Activated T-cell treated with anti-CD3 and anti-CD28 coated beads, Interleukin-2, amount 50 U/mL, for 72 hours (primary cell): Measurements from ENCODE around the gene DSCAML1. TPM values are rescaled to one million over a fixed set of nuclear protein-coding genes. Genes with fewer than 3 reads are reported as not detected.
"Not testable (repeated sequence)": the region's sequence is repeated elsewhere in the genome, so short reads cannot be mapped to it uniquely, and the experiment has no call there.

Source experiments
- ATAC-seq, 2 donors: fragments of 150-1000 bp; cut with Tn5 transposase; replicated peaks in 1 of 2; 2 replicates each; pipeline ENCODE4 v1.10.0; 2021; ENCODE audit warnings: moderate library complexity in 2 of 2, mild to moderate bottlenecking in 1 of 2
- DNase-seq, 2 donors: peaks; one replicate each; pipeline ENCODE4 v3.0.0; 2021 to 2022; ENCODE audit warnings: mixed read lengths in 1 of 2
- H3K27ac Mint-ChIP-seq: one replicate; pipeline ENCODE4 v1.8.0; 2022; ENCODE audit warnings: mild to moderate bottlenecking, moderate library complexity, mixed read lengths
- H3K27me3 Mint-ChIP-seq: one replicate; pipeline ENCODE4 v1.8.0; 2022; ENCODE audit warnings: low read depth, mixed read lengths
- H3K36me3 Mint-ChIP-seq, 2 donors: one replicate each; pipeline ENCODE4 v1.8.0; 2022; ENCODE audit warnings: mixed read lengths in 2 of 2, mild to moderate bottlenecking in 1 of 2; ENCODE audit not compliant: insufficient read depth in 2 of 2
- H3K4me1 Mint-ChIP-seq: one replicate; pipeline ENCODE4 v1.8.0; 2022; ENCODE audit warnings: low read depth, mixed read lengths
- H3K4me3 Mint-ChIP-seq, 2 donors: one replicate each; pipeline ENCODE4 v1.8.0; 2022; ENCODE audit warnings: mild to moderate bottlenecking in 2 of 2, mixed read lengths in 2 of 2, moderate library complexity in 2 of 2
- H3K9me3 Mint-ChIP-seq, 2 donors: one replicate each; pipeline ENCODE4 v1.8.0; 2022; ENCODE audit warnings: mixed read lengths in 2 of 2
- total RNA-seq, 2 donors: library from RNA; stranded (reverse); gene quantifications; one replicate each; pipeline ENCODE4 v1.2.3, GENCODE V29; 2022

The DSCAML1 gene
- total RNA-seq, 2 donors from 2014 or later, result 1.5 to 2.5 TPM

DNA sequence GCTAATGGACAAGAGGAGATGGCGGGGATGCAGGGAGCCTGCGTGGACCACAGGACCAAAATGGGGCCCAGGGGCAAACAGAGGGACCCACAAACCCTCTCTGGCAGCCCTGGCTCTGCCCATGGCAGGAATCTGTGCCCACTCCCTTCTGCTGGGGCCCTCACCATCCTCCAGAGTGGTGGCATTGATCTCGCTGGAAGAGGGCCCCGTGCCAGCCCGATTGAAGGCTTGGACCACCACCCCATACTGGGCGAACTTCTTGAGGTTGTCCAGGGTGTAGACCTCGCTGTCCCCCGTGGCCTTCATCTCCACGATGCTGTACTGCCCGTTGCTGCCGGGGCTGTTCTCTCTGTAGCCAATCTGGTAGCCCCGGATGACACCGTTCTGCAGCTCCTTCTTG lies 332.2 kb downstream of the DSCAML1 start:
- Mint-ChIP-seq H3K4me1 (no peaks in the 10 kb centered on the region), H3K36me3 (no peaks in the 10 kb centered on the region), H3K27ac (no peak overlapping the region), H3K4me3 (no peak overlapping the region), H3K27me3 (no peaks in the 10 kb centered on the region), H3K9me3 (no peaks in the 10 kb centered on the region)
- DNase-seq (no peak), ATAC-seq (no peak)

DNA sequence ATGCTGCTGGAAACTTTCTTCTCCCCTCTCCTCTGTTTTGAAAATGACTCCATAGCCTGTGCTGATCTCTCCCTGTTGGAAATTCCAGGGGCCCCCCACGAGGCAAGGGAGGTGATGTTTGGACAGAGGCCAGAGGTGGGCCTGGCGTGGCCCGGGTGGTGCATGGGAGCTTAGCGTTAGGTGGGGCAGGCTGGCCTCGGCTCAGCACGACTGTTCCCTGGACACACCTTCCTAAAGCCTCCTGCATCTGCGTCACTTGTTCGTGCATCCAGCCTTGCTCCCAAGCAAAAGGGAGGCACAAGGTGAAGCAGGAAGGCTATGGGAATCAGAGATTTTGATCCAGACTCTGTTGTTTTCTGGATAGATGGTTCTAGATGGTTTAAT lies 334.2 kb downstream of the DSCAML1 start:
- Mint-ChIP-seq H3K27me3 (no peaks in the 10 kb centered on the region), H3K9me3 (no peaks in the 10 kb centered on the region), H3K4me1 (peaks cover 13% of the 10 kb centered on the region), H3K36me3 (no peaks in the 10 kb centered on the region), H3K4me3 (no peak overlapping the region), H3K27ac (no peak overlapping the region)
- DNase-seq, result no peak
- no peak for ATAC-seq

DNA sequence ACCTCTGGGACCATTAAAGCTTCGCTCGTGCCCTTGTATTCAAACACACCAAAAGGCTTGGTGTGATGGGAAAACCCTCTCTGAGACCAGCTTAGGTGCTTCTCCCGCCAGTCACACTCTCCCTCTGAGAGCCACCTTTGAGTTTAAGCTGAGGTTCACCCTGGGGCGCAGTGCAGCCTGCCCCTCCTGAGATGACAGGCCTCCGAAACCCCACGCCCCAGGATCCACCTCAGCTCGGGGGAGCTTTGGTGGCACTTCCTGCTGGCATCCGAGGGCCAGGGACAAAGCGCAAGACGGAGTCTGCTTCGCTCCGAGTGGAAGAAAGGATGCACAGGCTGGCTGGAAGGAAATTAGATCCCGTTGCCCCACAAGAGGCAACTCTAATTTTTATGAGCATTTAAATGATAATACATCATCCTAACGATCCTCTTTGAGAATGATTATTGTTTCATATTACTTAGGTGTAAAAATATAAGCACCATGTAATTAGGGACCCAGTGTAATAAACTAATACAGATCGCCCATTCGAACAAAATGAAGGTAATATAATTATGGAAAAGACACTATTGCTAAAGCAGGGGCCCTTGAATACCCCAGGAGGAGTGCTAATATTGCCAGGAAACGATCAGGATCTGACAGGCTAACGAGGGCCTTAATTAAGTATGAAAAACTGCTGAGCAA lies 334.7 kb downstream of the DSCAML1 start:
- H3K27me3 Mint-ChIP-seq, result no peaks in the 10 kb centered on the region
- no peak overlapping the region for H3K4me3 Mint-ChIP-seq
- H3K9me3 Mint-ChIP-seq, result no peaks in the 10 kb centered on the region
- no peak for ATAC-seq
- no peak overlapping the region for H3K27ac Mint-ChIP-seq
- no peaks in the 10 kb centered on the region for H3K36me3 Mint-ChIP-seq
- DNase-seq, result no peak
- peaks cover 13% of the 10 kb centered on the region for H3K4me1 Mint-ChIP-seq

DNA sequence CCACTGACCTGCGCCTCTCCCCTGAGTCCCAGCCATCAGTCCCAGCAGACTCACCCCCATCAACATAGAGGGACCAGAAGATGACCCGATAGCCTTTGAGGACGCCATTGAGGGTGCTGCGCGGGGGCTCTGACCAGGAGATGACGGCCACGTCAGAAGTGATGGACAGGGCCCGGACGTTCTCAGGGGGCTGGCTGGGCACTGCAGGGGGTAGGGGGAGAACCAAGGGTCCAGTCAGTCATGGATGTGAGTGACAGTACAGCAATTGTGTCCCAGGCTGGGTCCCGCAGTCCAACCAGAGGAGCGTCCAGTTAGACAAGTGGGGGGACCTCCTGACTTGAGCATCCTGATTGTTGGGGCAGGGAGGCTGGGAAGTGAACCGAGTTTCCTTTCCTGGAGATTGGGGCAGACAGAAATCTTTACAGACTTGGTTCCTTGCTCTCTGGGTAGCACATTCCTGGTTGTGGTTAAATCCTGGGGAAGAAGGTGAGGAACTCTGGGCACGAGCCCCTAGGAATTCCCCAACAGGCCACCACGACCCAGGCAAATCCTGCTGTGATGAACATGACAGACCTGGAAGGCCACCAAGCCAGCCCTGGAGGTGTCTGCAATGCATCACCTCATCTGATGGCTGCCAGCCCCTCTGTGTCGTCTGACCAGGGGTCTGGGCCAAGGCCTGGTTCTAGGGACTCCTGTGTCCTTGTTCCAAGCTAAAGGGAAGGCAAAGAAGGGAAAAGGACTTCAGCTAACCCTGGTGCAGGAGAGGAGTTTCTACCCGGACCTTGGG lies 335.4 kb downstream of the DSCAML1 start:
- Mint-ChIP-seq H3K36me3 (no peaks in the 10 kb centered on the region), H3K27me3 (no peaks in the 10 kb centered on the region), H3K9me3 (no peaks in the 10 kb centered on the region), H3K4me3 (no peak overlapping the region), H3K27ac (no peak overlapping the region), H3K4me1 (peaks cover 15% of the 10 kb centered on the region)
- DNase-seq (no peak), ATAC-seq (no peak)

DNA sequence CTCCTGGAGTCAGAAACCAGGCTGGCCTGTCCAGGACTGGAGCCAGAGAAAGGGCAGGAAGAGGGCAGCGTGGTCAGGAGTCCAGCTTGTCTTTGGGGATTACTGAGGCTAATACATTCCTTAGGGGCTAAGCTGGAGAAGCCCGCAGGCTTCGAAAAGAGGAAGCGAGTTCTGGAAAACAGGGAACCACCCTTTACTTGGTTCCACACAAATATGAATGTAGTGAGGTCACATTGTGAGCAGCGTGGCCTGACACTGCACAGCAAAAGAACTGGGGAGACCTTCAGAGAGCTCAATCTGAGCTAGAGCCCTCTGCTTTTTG lies 337.1 kb downstream of the DSCAML1 start:
- peaks cover 24% of the 10 kb centered on the region for H3K4me1 Mint-ChIP-seq
- H3K27me3 Mint-ChIP-seq, result no peaks in the 10 kb centered on the region
- ATAC-seq (no peak), DNase-seq (no peak)
- H3K9me3 Mint-ChIP-seq, result peaks cover 0 to 2% of the 10 kb centered on the region in 2 donors
- H3K36me3 Mint-ChIP-seq, result peaks cover 0 to 3% of the 10 kb centered on the region in 2 donors
- H3K27ac Mint-ChIP-seq, result no peak overlapping the region
- H3K4me3 Mint-ChIP-seq, result no peak overlapping the region

DNA sequence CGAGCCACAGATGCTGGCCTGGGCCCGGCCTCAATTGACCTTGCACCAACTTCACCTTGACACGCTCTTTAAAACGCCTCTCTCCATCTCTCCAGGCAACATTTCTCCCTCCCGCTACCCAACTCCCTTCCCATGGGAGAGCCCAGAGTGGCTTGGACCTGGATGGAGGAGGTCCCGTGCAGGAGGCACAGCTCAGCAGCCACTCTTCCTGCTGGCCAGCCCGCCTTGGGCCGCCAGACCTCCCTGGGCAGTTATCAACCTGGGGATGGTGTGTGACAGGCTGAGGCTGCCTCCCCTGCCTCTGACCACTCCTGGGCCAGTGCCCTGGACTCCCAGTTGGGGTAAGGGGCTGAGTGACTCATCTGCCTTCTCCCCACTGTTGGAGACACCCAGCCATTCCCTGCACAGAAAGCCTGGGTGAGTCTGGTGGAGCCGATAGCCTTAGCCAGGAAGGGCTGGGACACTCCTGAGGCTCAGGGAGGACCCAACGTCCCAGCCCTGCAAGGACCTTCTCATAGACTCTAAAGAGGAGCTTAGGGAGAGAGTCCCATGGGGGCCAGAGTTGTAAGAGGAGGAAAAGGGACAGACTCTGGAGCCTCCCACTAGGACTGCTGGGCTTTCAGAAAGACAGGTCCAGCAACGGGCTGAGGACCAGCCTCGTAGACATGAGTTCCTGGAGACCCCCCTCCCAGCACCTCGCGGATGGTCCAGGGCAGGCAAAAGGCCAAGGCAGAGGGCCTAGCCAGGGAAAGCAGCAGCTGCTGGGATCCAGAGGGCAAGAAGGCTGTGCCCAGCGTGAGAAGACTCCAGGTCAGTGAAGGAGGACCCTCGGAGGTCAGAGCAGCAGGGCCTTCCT lies 337.7 kb downstream of the DSCAML1 start:
- no peak for DNase-seq
- peaks cover 5 to 7% of the 10 kb centered on the region in 2 donors for H3K36me3 Mint-ChIP-seq
- H3K27me3 Mint-ChIP-seq, result peaks cover 5% of the 10 kb centered on the region
- no peak for ATAC-seq
- no peak overlapping the region for H3K27ac Mint-ChIP-seq
- H3K4me1 Mint-ChIP-seq, result peaks cover 24% of the 10 kb centered on the region
- H3K9me3 Mint-ChIP-seq, result peaks cover 1 to 5% of the 10 kb centered on the region in 2 donors
- no peak overlapping the region for H3K4me3 Mint-ChIP-seq

DNA sequence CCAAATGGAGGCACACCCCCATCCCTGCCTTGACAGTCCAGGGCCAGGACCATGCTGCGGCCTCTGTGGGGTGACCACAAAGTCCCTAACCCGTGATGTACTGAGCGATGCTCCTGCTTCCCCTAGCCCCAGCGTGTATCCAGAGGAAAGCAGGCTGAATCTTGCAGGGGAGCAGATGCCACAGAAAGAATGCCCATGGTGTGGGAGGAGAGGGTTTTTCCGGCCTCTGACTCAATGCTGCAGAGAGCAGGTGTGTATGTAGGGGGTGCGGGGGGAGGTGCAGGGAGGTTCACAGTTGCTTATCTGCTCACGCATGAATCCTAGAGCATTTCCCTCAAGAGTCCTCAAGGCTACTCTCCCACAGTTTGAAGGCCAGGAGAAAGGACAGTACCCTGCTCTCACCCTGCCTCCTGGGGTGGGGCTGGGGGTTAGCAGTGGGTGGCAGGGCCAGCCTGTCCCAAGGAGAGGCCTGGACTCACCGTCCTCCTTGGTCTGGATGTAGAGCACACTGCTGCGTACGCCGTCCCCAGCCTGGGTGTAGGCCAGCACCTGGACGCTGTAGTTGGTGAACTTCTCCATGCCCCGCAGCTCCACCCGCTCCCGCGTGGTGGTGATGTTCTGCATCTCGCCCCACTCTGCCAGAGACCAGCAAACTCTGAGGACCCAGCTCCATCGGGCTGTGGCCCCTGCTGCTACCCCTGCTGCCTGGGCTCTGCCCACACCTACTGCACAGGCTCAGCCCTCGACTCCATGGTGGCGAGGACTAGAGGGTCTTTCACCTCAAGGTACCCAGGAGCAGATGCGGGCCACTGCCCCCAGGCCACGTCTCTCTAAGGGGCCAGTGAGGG lies 338.5 kb downstream of the DSCAML1 start:
- Mint-ChIP-seq H3K36me3 (peaks cover 9 to 12% of the 10 kb centered on the region in 2 donors), H3K9me3 (peaks cover 6 to 11% of the 10 kb centered on the region in 2 donors), H3K4me1 (peaks cover 24% of the 10 kb centered on the region), H3K27ac (no peak overlapping the region), H3K27me3 (peaks cover 10% of the 10 kb centered on the region), H3K4me3 (peak overlapping the region; percentile 37 to 42)
- DNase-seq, result peak; percentile 62 to 67
- peak; percentile 55 to 63 for ATAC-seq

DNA sequence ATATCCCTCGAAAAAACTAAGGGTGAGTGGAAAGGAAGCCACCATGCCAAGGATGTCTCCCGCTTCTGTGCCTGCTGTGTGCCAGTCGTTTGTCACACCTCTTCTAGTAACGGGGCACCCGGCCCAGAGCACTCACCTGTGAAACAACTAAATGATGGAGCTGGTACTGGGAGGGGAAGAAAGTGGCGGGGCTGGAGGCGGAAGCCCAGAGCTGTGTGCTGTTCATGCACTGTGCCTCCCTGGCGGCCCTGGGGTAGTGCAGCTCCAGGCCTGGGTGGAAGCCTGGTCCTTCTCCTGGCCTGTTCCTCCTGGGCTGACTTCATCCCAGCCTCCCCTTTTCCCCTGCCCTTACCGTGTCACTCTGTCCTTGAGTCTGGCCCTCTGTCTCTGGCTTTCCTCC lies 339.2 kb downstream of the DSCAML1 start:
- peaks cover 6 to 12% of the 10 kb centered on the region in 2 donors for H3K9me3 Mint-ChIP-seq
- peaks cover 10% of the 10 kb centered on the region for H3K27me3 Mint-ChIP-seq
- H3K36me3 Mint-ChIP-seq, result peaks cover 9 to 12% of the 10 kb centered on the region in 2 donors
- ATAC-seq (peak; percentile 8 to 18), DNase-seq (no peak)
- H3K27ac Mint-ChIP-seq, result no peak overlapping the region
- H3K4me1 Mint-ChIP-seq, result peaks cover 24% of the 10 kb centered on the region
- peak overlapping the region; percentile 37 to 42 for H3K4me3 Mint-ChIP-seq

DNA sequence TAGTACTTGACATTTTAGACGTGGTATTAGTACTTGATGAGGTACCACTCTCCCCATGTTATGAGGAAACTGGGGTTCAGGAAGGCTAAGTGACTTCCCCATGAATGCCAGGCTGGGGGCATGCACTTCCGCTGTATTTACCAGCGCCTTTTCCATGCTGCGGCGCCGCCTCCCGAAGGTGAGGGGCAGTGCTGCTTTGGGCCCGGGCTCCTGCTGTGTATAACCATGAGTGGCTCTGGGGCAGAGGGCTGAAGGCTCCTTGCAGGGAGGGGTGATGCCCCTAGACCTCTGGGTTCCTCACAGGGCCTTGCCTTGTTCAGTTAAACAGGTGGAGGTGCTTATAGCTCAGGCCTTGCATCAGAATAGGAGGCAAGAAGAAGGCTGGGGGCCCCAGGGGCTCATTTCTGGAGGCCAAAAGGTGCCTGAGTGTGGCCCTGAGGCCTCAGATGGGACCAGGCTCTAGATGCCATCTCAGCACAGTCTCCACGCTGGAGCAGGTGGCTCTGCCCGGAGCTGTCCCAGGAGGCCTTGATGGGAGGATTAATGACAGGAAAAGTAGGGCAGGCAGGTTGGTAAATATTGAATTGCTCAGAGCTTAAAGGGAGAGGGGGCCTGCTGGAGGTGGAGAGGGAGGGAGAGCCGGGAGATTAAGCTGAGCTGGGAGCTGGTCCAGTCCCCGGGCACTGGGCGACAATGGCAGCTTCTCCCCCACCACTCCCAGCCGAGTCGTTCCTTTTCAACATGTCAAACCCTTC lies 339.8 kb downstream of the DSCAML1 start:
- Mint-ChIP-seq H3K27ac (no peak overlapping the region), H3K4me3 (peak overlapping the region; percentile 39 to 61), H3K27me3 (peaks cover 10% of the 10 kb centered on the region), H3K4me1 (peaks cover 24% of the 10 kb centered on the region), H3K9me3 (peaks cover 6 to 12% of the 10 kb centered on the region in 2 donors), H3K36me3 (peaks cover 9 to 12% of the 10 kb centered on the region in 2 donors)
- ATAC-seq (no peak), DNase-seq (no peak)

DNA sequence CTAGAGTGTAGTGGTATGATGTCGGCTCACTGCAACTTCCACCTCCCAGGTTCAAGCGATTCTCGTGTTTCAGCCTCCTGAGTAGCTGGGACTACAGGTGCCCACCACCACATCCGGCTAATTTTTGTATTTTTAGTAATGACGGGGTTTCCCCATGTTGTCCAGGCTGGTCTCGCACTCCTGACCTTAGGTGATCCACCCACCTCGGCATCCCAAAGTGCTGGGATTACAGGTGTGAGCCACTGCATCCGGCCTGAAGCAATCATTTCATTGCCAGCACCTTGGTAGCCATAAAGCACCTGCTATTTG lies 340.3 kb downstream of the DSCAML1 start:
- not testable (repeated sequence) for ATAC-seq, H3K27ac Mint-ChIP-seq, DNase-seq
- peaks cover 10% of the 10 kb centered on the region for H3K27me3 Mint-ChIP-seq
- H3K4me1 Mint-ChIP-seq, result peaks cover 24% of the 10 kb centered on the region
- peaks cover 9 to 12% of the 10 kb centered on the region in 2 donors for H3K36me3 Mint-ChIP-seq
- H3K9me3 Mint-ChIP-seq, result peaks cover 6 to 12% of the 10 kb centered on the region in 2 donors
- peak overlapping the region in 1 of 2 donors; percentile 74 for H3K4me3 Mint-ChIP-seq

DNA sequence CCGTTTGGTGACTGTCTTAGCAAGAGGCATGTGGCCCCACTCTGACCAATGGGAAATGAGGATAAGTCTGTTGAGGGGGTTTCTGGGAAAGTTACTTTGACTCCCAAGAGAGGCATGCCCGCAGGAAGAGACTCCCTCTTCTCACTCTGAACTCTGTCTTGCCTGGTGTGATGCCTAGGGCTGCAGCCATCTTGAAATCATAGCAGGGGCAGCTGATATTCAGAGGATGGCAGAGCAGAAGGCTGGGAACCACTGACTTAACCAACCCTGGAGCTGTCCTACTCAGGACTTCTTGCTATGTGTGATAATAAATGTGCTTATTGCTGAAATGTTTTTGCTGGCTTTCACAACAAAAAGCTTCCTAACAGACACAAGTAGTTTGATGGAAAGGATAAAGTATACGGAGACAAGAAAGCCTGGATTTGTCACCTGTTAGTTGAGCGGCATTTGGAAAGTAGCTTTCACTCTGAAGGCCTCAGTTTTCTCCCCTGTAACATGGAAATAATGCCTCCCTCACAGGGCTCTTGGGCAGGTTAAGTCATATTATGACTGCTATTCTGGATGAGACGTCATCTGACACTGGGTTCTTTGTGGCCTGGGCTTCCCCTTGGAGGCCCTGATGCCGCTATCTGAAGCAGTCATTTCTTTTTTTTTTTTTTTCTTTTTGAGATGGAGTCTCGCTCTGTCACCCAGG lies 340.8 kb downstream of the DSCAML1 start:
- H3K27ac Mint-ChIP-seq, result peak overlapping the region; percentile 88

More for the DNA sequence above, 340.8 kb downstream of the DSCAML1 start:
- H3K27me3 Mint-ChIP-seq, result peaks cover 10% of the 10 kb centered on the region
- H3K4me1 Mint-ChIP-seq, result peaks cover 24% of the 10 kb centered on the region
- peaks cover 9 to 12% of the 10 kb centered on the region in 2 donors for H3K36me3 Mint-ChIP-seq
- H3K9me3 Mint-ChIP-seq, result peaks cover 6 to 12% of the 10 kb centered on the region in 2 donors
- DNase-seq, result peak; percentile 70 to 71
- H3K4me3 Mint-ChIP-seq, result peak overlapping the region; percentile 10 to 74
- ATAC-seq, result peak; percentile 94 to 95
